ENCODE measurements around the gene LBX1.

DNA sequence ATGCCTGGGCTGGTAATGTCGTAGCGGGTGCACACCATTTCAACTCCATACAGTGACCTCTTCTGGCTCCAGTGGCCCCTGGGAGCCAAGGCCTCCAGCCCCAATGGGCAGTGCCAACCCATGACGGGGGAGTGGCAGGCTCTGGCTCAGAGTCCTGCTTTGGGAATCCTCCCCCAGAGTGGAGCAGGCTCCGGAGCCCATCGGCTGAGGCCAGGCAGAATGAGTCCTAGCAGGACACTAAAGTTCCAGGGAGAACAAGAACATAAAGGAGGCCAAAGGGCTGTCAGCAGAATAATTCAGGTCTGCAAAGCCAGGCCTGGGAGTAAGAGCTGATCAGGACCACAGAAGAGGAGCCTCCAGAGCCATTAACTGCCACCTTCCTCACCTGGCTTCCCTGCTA is 33.3 kb downstream of the LBX1 start:
- TF ChIP-seq RAD21 (conservative IDR thresholded peaks at IDR 0.05), result no peak
- TF ChIP-seq, protein P1, sequence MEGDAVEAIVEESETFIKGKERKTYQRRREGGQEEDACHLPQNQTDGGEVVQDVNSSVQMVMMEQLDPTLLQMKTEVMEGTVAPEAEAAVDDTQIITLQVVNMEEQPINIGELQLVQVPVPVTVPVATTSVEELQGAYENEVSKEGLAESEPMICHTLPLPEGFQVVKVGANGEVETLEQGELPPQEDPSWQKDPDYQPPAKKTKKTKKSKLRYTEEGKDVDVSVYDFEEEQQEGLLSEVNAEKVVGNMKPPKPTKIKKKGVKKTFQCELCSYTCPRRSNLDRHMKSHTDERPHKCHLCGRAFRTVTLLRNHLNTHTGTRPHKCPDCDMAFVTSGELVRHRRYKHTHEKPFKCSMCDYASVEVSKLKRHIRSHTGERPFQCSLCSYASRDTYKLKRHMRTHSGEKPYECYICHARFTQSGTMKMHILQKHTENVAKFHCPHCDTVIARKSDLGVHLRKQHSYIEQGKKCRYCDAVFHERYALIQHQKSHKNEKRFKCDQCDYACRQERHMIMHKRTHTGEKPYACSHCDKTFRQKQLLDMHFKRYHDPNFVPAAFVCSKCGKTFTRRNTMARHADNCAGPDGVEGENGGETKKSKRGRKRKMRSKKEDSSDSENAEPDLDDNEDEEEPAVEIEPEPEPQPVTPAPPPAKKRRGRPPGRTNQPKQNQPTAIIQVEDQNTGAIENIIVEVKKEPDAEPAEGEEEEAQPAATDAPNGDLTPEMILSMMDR (IDR thresholded peaks at IDR 0.05; ENCODE audit: poor library complexity, severe bottlenecking), result no peak
- no peak for TF ChIP-seq POLR2AphosphoS5 (IDR thresholded peaks at IDR 0.05)
- TF ChIP-seq, protein P2, sequence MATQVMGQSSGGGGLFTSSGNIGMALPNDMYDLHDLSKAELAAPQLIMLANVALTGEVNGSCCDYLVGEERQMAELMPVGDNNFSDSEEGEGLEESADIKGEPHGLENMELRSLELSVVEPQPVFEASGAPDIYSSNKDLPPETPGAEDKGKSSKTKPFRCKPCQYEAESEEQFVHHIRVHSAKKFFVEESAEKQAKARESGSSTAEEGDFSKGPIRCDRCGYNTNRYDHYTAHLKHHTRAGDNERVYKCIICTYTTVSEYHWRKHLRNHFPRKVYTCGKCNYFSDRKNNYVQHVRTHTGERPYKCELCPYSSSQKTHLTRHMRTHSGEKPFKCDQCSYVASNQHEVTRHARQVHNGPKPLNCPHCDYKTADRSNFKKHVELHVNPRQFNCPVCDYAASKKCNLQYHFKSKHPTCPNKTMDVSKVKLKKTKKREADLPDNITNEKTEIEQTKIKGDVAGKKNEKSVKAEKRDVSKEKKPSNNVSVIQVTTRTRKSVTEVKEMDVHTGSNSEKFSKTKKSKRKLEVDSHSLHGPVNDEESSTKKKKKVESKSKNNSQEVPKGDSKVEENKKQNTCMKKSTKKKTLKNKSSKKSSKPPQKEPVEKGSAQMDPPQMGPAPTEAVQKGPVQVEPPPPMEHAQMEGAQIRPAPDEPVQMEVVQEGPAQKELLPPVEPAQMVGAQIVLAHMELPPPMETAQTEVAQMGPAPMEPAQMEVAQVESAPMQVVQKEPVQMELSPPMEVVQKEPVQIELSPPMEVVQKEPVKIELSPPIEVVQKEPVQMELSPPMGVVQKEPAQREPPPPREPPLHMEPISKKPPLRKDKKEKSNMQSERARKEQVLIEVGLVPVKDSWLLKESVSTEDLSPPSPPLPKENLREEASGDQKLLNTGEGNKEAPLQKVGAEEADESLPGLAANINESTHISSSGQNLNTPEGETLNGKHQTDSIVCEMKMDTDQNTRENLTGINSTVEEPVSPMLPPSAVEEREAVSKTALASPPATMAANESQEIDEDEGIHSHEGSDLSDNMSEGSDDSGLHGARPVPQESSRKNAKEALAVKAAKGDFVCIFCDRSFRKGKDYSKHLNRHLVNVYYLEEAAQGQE (IDR thresholded peaks at IDR 0.05; ENCODE audit: borderline replicate concordance), result no peak
- no peak for TF ChIP-seq EP300 (conservative IDR thresholded peaks at IDR 0.05; ENCODE audit: poor library complexity, severe bottlenecking)
- no peak for TF ChIP-seq SMC3 (conservative IDR thresholded peaks at IDR 0.05; ENCODE audit: poor library complexity)
- no peak for TF ChIP-seq TAF1 (IDR thresholded peaks at IDR 0.05; ENCODE audit: low read depth)
- TF ChIP-seq EZH2 (IDR thresholded peaks at IDR 0.05; ENCODE audit: borderline replicate concordance, insufficient read depth, low read length, poor library complexity, severe bottlenecking), result no peak
